GM18868 (cell line): ENCODE measurements around the gene ANTKMT.
A peak's percentile ranks its signal among the peaks of the same experiment; 100 is the strongest.

Source experiments
- ATAC-seq: cut with Tn5 transposase; IDR thresholded peaks from one replicate; pipeline ENCODE4 v1.9.1; 2021; ENCODE audit warnings: mild to moderate bottlenecking, moderate library complexity; ENCODE audit not compliant: unreplicated experiment

The ANTKMT gene, protein sequence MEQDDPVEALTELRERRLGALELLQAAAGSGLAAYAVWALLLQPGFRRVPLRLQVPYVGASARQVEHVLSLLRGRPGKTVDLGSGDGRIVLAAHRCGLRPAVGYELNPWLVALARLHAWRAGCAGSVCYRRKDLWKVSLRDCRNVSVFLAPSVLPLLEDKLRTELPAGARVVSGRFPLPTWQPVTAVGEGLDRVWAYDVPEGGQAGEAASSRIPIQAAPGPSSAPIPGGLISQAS

DNA sequence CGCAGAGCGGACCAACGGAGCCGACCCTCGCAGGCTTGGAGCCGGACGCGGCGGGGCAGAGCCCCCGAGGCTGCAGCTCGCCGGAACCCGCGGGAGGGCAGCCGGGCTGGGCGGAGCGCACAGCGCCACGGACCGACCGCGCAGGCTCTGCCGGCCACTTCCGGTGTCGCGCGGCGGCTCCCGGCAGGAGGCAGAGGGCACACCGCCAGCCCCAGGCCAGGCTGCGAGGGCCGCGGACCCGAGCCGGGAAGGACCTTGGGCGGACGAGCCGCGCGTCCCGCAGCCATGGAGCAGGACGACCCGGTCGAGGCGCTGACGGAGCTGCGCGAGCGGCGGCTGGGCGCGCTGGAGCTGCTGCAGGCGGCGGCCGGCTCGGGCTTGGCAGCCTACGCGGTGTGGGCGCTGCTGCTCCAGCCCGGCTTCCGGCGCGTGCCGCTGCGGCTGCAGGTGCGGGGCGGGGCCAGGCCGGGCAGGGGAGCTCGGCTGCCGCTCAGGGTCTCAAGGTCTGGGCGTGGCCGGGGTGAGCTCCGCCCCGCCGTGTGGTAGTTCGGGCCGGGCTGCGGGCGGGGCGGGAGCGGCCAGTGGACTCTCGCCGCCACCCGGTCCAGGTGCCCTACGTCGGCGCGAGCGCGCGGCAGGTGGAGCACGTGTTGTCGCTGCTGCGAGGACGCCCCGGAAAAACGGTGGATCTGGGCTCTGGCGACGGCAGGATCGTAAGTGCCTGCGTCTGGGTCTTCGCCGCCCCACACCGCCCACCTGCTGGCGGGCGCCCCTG, at the start of gene ANTKMT:
ANTKMT (plus strand) TSS at position 157 of the 775 bp plus-strand sequence; CDS start at position 286, 129 bp downstream.
- peak; percentile 68 for ATAC-seq

DNA sequence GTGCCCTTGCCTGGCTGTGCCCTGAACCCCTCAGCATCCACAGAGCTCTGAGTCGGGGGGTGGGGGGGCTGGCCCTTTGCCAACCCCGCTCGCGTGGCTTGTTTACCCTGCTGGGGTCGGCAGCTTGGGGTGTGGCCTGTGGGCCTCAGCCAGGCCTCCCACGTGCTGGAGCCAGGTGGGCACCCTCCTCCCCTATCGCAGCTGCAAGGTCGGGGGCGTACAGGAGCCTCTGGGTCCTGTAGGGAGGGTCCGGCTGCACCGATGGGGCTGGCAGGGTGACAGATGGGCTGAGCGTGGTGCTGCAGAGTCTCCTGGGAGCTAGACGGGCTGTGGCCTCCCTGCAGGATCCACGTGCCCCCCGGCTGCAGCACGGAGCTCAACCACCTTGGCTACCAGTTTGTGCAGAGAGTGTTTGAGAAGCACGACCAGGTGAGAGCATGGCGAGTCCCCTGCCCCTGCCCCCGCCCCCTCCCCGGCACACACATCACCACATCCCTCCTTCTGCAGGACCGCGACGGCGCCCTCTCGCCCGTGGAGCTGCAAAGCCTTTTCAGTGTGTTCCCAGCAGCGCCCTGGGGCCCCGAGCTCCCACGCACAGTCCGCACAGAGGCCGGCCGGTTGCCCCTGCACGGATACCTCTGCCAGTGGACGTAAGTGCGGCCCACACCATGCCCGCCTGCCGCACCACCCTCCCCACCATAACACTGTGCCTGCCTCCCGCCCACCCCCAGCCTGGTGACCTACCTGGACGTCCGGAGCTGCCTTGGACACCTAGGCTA, 49.4 kb upstream of the ANTKMT start:
- no peak for ATAC-seq

DNA sequence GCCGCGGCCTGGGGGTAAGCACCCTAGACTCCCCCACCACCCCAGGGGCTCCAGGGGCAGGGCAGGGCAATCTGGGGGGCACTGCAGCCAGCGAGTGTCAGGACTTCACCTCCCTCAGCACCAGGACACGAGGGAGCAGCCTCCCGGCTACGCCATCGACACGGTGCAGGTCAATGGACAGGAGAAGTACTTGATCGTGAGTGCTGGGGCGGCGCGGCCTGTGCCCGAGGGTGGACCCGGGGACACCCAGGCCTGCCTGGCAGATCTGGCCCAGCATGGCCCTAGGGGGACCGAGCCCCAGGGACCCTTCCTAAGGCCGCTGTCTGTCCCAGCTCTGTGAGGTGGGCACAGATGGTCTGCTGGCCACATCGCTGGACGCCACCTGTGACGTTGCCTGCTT, 48.6 kb upstream of the ANTKMT start:
- no peak for ATAC-seq

DNA sequence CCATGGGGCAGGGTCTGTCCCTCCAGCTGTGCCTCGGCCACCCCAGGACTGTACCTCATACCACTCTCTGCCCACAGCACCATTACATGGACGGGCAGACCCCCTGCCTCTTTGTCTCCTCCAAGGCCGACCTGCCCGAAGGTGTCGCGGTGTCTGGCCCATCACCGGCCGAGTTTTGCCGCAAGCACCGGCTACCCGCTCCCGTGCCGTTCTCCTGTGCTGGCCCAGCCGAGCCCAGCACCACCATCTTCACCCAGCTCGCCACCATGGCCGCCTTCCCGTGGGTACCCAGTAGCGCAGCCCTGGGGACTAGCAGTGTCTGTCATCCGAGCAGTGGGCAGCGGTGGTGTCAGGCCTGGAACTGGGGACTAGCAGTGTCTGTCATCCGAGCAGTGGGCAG, 48.1 kb upstream of the ANTKMT start:
- no peak for ATAC-seq

DNA sequence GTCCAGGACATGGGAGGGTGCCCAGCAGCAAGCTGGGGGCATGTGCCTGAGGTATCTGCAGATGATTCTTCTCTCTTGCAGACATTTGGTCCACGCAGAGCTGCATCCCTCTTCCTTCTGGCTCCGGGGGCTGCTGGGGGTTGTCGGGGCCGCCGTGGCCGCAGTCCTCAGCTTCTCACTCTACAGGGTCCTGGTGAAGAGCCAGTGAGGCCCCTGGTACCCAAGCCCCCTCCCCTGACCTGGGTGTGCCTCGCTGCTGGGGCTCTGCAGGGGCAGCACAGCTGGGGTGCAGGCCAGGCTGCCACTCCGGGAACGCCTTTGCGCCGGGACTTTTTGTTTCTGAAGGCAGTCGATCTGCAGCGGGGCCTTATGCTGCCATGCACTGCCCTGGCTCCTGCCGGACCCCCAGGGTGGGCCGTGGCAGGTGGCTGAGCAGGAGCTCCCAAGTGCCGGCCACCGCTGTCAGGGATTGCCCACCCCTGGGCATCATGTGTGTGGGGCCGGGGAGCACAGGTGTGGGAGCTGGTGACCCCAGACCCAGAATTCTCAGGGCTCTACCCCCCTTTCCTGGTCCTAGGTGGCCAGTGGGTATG, 47.5 kb upstream of the ANTKMT start:
- ATAC-seq, result no peak

DNA sequence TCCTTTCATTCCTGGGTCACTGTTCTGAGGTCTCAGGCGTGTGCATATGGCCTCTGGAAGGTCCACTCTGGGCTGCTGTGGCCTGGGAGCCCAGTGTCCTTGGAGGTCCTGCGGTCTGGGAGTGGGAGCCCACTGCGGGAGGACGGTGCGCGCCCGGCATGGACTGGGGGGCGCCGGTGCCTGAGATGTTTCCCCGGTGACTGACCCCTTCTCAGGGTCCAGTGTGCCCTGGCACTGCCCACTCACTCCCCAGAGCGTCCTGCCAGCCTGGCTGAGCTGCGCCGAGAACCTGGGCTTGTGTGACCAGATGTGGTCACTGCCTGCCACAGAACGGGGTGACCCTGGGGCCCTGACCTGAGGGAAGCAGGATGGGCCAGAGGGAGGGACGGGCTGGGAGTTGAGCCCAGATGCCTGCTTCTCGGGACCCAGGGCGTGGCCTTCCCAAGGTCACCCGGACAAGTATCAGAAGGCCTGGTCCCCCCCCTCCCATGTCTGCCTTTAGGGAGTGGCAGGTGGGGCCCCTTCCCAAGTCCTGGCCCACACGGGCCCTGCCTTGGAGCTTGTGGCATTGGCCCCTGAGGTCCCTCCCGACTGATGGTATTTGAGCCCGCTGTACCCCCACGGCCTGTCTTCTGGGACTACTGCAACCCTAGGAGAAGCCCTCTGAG, 46.6 kb upstream of the ANTKMT start:
- no peak for ATAC-seq

DNA sequence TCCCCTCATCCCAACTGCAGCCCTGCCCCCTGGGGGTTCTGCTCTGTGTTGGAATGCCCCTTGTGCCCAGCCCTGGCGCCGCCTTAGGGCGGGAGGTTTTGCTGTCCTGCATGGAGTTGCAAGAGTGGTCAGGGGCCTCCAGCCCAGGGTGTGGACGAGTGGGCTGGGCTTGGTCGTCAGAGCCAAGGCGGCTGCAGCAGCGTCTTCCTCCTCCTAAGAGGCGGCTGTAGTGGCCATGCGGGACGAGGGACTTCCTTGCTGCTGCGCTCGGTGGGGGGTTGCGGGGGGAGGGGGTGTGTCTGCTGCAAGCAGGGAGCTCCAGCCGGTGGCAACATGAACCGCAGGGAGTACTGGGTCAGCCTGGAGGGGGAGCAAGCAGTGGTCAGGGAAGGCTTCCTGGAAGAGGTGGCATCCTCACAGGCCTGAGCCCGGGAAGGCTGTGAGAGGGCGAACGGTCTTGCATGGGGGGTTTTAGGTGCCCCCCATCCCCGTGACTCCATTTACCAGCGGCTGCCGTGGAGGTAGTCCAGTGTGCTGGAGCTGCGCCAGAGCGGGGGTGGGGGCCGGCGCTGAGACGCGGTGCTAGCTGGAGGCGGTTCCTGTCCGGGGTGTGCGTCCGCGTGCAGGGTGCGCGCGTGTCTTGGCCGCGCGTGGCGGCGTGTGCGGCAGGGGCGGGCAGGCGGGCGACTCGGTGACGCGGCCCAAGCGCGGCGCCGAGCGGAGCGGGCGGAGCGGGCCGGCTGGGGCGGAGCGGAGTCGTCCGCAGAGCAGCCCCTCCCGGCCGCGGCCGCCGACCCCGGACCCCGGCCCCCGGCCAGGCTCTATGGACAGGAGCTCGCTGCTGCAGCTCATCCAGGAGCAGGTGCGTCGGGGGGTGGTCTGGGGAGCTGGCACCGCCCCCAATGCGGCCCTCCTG, 45.7 kb upstream of the ANTKMT start, which contains the start of gene RHBDL1:
RHBDL1 (plus strand) TSS at position 704 of the 916 bp plus-strand sequence; CDS start at position 824, 120 bp downstream.
- ATAC-seq, result no peak

DNA sequence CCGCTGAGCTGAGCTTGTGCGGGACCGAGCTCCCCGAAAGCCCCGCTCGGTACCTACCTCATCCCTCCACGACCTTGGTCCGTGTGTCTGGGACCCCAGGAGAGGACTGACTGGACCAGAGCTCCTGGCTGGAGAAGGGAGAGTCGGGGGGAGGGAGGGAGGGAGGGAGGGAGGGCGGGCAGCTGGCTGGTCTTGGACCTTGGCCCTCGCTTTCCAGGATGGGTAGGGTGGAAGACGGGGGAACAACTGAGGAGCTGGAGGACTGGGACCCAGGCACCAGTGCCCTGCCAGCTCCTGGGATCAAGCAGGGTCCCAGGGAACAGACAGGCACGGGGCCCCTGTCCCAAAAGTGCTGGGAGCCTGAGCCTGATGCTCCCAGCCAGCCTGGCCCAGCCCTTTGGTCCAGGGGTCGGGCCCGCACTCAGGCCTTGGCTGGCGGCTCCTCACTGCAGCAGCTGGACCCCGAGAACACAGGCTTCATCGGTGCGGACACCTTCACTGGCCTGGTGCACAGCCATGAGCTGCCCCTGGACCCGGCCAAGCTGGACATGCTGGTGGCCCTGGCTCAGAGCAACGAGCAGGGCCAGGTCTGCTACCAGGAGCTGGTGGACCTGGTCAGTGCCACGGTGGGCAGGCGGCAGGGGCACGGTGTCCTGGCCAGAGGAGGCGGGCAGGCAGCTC, 44.9 kb upstream of the ANTKMT start:
- ATAC-seq, result no peak

DNA sequence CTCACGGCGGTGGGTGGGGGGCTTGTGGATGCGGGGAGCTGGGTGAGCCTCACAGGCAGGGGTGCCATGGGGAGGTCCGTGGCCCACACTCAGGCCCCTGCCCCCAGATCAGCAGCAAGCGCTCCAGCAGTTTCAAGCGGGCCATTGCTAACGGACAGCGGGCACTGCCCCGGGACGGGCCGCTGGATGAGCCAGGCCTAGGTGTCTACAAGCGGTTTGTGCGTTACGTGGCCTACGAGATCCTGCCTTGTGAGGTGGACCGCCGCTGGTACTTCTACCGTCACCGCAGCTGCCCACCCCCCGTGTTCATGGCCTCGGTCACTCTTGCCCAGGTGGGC, 44.4 kb upstream of the ANTKMT start:
- ATAC-seq, result no peak

DNA sequence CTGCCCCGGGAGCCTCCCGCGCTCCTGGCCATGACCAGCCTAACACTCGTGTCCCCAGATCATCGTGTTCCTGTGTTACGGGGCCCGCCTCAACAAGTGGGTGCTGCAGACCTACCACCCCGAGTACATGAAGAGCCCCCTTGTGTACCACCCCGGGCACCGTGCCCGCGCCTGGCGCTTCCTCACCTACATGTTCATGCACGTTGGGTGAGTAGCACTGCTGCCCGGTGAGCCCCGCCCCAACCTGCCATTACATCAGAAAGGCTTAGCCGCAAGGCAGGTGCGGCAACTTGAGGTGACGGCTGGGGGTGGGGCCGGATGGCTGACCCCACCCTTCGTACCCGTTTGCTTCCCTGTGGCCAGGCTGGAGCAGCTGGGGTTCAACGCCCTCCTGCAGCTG, 44.0 kb upstream of the ANTKMT start:
- ATAC-seq, result no peak

DNA sequence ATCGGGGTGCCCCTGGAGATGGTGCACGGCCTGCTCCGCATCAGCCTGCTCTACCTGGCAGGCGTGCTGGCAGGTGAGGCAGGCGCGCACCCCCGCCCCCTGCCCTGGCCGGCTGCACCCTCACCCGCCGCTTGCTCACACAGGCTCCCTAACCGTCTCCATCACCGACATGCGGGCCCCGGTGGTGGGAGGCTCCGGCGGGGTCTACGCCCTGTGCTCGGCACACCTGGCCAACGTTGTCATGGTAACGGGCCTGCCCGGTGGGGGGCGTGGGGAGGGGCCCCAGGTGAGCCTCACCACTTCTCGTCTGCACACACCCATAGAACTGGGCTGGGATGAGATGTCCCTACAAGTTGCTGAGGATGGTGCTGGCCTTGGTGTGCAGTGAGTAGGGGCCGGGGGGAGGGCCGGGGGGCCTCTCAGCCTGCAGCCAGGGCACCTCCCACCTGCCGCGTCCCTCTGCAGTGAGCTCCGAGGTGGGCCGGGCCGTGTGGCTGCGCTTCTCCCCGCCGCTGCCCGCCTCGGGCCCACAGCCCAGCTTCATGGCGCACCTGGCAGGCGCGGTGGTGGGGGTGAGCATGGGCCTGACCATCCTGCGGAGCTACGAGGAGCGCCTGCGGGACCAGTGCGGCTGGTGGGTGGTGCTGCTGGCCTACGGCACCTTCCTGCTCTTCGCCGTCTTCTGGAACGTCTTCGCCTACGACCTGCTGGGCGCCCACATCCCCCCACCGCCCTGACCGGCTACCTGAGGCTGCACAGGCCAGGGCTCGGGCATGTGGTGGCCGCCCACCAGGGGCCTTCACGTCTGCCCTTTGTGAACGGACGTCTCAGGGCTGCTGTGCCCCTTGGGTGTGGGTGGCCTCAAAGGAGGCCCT, 43.4 kb upstream of the ANTKMT start:
- no peak for ATAC-seq

DNA sequence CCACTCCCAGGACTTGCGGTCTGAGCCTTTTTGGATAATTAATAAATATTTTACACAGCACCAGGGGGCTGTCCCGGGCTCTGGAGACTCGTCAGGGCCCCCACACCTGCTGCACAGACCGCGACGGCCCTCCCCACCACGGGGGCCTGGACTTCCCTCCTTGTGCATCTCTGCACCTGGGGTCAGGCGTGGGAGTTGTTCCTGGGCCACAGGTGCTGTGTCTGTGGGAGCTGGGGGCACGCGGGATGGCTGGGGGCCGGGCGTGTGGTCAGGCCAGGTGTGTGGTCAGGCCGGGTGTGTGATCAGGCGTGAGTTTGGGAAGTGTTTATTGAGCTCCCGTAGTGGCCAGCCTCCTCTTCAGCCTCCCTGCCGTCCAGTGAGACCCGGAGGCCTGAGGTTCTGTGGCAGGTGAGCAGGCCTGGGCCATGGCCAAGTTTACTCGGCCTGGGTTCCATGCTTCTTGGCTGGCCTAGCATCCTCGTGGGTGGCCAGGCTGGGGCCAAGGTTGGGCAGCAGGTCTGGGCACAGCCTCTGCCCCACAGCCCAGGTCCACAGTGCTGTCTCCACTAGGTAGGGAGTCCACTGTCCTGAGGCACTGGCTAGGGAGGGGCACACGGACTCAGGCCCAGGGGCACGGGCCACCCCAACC, 42.6 kb upstream of the ANTKMT start:
- no peak for ATAC-seq

DNA sequence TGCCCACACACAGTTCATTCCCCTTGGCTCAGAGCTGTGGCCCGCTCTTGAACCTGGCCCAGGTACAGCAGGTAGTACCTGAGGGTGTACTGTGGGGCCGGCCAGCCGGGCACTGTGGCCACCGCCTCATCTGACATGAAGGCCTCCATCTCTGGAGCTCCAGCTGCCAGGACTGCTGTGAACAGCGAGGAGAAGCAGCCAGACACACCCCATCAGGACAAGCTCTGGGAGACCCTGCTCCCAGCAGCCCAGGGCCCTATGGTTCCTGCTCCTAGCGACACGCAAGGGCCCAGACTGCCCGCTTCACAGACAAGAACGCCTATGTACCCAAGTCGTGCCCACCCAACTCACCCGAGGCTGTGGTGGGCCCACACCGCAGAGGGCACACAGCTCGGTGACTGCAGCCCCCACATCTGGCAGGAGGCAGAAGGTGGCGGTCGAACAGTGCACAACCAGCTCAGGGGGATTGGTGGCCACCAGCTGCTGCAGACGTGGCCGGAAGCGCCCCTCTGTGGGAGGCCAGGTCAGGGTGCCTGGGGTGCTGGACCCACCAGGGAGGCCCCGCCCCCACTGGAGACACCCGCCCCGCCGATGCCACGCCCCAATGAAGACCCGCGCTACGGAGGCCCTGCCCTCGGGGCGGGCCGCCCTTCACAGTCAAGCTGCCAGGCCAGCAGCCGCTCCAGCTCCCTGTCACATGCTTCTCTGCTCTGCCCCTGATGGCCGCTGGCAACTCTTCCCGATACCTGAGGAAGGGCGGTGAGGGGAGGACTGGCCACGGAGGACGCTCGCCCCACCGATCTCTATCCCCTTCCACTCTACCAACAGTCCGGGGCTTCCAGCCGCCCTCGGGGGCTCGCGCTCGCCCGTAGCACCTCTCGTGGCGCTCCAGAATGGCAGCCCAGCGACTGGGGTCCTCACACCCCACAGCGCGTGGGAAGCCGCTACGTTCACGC, 41.8 kb upstream of the ANTKMT start:
- no peak for ATAC-seq

DNA sequence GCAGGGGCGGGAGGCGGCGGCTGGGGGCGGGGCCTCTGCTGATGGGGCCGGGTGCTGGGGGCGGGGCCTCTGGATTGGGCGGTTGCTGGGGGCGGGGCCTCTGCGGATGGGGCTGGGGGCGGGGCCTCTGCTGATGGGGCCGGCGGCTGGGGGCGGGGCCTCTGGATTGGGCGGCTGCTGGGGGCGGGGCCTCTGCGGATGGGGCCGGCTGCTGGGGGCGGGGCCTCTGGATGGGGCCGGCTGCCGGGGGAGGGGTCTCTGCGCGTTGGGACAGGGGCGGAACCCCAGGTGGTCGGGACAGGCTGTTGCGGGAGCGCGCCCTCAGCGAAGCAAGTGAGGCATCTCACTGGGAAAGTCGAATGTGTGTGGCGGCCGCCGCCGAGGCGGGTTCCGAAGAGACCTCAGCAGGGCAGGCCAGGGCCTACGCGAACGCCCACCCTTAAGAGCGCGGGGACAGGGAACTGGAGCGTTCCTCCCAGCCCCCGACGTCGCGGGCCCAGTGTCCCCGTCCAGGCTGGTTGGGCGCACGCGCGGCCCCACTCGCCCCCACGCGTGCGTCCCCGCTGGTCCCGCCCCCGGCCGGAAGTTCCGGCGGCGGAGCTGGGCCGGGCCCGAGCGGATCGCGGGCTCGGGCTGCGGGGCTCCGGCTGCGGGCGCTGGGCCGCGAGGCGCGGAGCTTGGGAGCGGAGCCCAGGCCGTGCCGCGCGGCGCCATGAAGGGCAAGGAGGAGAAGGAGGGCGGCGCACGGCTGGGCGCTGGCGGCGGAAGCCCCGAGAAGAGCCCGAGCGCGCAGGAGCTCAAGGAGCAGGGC, 40.9 kb upstream of the ANTKMT start, which contains the start of gene STUB1:
STUB1 (plus strand) TSS at position 597 of the 811 bp plus-strand sequence; CDS start at position 713, 116 bp downstream.
- peak; percentile 37 for ATAC-seq

DNA sequence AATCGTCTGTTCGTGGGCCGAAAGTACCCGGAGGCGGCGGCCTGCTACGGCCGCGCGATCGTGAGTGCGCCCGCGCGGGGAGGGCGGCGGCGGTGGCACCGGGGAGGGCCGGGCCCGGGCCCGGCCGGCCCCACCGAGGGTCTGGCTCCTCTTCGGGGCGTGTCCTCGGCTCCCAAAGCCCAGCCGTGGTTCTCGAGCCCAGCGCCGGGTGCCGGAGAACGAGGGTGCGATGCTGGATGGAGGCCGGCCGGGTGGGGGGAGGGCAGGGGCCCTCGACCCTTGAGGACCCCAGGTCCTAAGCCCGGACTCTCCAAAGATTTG, 40.4 kb upstream of the ANTKMT start:
- no peak for ATAC-seq
